T-helper 1 cell (primary cell): Measurements from ENCODE around the gene RAB14.
A peak's percentile ranks its signal among the peaks of the same experiment; 100 is the strongest.
"Not testable (repeated sequence)": the region's sequence is repeated elsewhere in the genome, so short reads cannot be mapped to it uniquely, and the experiment has no call there.

Experiments used
- DNase-seq, 5 donors: peaks; one replicate each; pipeline ENCODE4 v3.0.0-alpha.2; 2012 to 2020

Gene RAB14

DNA sequence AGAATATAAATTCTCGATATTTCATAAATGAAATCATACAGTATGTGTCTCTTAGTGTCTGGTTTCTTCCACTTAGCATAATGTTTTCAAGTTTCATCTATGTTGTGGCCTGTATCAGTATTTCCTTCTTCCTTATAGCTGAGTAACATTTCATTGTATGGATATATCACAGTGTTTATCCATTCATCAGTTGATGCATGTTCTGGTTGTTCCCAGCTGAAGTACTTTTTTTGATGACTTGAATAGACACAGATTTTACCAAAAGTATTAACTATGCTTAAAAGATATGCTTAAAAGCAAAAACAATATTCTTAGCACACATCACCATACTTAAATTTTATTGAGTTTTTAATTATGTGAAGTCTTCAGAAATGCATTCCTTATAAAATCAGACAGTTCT, 12.7 kb downstream of the RAB14 start:
- no peak for DNase-seq

GRCh38 chr9:121187636-121188305, 13.9 kb downstream of the RAB14 start:
- DNase-seq, result no peak

- DNase-seq, result no peak
These were observed 15.8 kb downstream of the RAB14 start for GRCh38 chr9:121185774-121186403.

GRCh38 chr9:121185178-121185745, 16.4 kb downstream of the RAB14 start:
- DNase-seq, result no peak

- DNase-seq, result no peak
These were observed 17.2 kb downstream of the RAB14 start for GRCh38 chr9:121184463-121184862.

- DNase-seq, result no peak
These were observed 17.8 kb downstream of the RAB14 start for GRCh38 chr9:121183666-121184423.

DNA sequence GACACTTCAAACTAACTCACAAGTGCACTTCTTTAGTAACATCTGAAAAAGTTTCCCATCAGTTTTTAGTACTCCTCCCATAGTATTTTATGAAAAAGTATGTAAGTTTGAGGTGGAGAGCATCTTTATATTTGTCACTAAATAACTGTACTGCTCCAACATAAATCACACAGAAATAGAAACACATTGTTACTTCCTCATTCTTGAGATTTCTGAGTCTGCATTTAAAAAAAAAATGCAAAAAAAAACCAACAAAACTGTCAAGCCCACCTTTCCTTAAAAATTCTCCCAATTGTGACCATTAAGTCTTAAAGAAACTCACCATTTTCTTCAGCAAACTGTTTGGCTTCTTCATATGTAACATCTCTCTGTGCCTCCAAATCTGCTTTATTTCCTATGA, 18.7 kb downstream of the RAB14 start:
- no peak for DNase-seq

- no peak for DNase-seq
These were observed 19.4 kb downstream of the RAB14 start for GRCh38 chr9:121182101-121182836.

DNA sequence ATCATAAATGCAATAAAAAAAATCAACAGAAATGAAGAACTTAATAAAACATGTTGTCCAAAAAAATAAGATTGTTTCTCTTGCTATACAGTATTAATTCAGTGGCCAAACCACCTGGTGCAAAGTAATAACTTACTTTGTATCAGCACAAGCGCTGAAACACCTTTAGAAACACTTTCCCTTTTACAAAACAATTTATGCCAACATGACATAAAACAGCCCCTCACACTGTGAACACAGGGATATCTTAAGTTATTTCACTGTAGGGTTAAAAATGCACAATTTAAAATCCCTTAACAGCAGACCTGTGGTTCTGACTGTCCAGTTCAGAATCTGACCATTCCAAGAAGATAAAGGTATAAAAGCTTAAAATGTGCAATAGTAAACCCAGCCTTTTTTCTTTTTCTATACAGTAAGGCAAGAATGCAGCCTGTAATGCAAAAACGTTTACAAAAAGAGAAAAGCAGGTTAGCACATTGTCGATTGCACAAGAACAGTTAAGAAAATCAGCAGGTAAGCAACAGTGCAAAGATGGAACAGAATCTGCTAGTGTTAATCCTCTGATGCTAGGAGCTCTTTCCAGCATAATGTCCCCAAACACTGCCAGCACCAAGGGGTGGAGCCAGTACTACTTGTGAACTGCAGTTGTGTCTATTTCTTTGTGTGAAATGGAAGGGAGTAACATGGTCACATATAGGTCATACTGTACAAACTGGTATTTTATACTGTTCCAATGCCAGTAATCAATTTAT, 21.6 kb downstream of the RAB14 start:
- DNase-seq, result no peak

- DNase-seq, result not testable (repeated sequence)
These were observed 22.3 kb downstream of the RAB14 start for GRCh38 chr9:121179373-121179721.

- no peak for DNase-seq
These were observed 22.8 kb downstream of the RAB14 start for GRCh38 chr9:121178676-121179372.

DNA sequence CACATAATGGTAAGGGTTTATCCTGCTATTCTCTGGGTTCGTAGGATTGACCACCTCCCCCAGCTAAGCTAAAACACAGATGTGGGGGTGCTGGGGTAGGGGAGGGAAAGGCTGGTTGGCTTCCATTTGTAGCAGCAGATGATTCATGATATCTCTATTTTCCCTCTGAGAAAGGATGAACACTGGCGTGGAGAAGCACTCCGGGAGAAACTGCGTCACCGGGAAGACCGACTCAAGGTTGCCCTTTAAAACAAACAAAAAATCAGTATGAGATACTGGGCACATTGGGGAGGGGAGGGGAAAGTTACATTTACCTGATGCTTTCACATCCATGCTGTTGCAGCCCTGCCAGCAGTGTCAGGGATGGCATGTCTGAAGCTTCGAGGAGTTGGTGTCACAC, 28.2 kb downstream of the RAB14 start:
- DNase-seq, result no peak

- DNase-seq, result no peak
These were observed 28.8 kb downstream of the RAB14 start for GRCh38 chr9:121172726-121173487.

DNA sequence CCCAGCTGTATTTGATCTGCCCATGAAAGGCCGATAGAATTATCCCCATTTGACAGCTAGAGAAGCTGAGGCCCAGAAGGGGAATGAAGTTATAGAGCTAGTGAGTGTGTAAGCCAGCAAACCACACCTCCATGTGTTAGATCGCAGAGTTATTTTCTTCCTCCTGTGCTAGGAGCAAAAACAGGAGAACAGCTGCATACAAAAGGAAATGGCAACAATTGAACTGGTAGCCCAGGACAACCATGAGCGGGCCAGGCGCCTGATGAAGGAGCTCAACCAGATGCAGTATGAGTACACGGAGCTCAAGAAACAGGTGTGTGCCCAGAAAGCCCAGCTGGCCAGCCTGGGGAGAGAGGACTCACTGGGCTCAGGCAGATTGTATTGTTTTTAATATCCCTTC, 30.4 kb downstream of the RAB14 start:
- DNase-seq, result no peak

DNA sequence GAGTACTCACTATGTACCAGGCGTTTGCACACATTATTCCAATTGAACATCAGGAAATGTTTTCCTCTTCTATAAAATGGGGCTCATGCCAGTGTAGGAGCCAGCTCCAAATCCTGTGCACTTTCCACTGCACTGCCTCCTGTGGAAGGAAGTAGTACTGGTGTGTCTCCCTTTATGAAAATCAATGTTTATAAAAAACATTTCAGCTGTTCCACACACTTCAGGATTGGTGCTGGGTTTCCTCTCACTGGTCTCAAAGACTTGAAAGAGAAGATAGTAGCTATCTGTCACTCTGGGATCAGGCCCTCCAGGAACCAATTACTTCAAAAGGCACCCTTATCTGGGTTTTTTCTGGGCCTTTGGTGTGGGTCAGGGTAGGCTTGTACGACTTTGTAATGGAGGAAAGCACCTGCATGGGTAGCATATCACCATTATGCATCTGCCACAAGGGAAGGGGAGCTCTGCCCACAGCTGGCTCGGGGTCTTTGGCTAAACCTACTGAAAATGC, 32.5 kb downstream of the RAB14 start:
- peak in 1 of 5 donors; percentile 13 for DNase-seq

DNA sequence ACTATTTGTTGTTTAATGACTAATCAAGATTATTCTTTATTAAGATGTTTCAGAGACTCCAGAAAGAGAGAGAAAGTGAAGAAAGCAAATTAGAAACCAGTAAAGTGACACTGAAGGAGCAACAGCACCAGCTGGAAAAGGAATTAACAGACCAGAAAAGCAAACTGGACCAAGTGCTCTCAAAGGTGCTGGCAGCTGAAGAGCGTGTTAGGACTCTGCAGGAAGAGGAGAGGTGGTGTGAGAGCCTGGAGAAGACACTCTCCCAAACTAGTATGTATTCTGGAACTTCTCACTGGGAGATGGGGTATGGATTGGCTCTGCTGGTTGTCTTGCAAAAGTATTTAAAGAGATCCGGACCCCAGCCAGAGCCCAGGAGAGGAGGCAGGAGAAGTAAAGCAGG, 33.6 kb downstream of the RAB14 start:
- no peak for DNase-seq

GRCh38 chr9:121160025-121160424, 41.6 kb downstream of the RAB14 start:
- DNase-seq, result no peak

DNA sequence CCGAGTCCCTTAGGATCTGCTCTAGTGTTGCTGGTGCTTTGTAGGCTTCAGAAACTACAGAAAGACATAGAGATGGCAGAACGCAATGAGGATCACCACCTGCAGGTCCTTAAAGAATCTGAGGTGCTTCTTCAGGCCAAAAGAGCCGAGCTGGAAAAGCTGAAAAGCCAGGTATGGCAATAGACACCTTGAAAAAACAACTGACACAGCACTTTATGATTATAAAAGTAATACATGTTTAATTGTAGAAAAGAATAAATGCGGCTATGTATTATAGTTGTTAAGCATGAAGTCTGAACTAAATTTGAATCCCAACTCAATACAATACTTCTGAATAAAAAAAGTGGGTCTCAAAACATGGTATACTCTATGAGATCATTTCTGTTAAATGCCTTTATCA, 43.7 kb downstream of the RAB14 start:
- DNase-seq, result no peak

- peak in 1 of 5 donors; percentile 25 for DNase-seq
These were observed 45.4 kb downstream of the RAB14 start for GRCh38 chr9:121156263-121156731.

DNA sequence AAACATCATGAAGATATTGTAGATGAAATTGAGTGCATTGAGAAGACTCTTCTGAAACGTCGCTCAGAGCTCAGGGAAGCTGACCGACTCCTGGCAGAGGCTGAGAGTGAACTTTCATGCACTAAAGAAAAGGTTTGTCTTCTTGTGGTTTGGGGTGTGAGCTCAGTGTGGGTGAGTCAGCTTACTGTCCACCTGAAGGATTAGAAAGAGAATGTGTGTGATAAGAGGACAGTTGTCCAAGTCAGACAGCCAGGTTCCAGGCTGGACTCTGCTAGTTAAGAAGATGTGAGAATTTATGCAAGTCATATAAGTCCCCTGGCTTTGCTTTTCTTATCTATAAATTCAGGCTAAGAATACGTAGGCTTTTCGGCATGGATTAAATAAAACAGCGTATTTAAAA, 46.9 kb downstream of the RAB14 start:
- DNase-seq, result no peak
